ENCODE results near the gene KNSTRN. TPM values are rescaled to one million over a fixed set of nuclear protein-coding genes. Genes with fewer than 3 reads are reported as not detected.
A peak's percentile ranks its signal among the peaks of the same experiment; 100 is the strongest.

Gene KNSTRN
- total RNA-seq, 1 donor from 2014 or later: 18.1 TPM

GRCh38 chr15:40344631-40345120 lies 37.8 kb upstream of the KNSTRN start:
- peak; percentile 60 for ATAC-seq

GRCh38 chr15:40345225-40345866 lies 37.2 kb upstream of the KNSTRN start:
- DNase-seq: no peak
- H3K27ac ChIP-seq: no peak overlapping the region
- H3K27me3 ChIP-seq: no peaks in the 10 kb centered on the region
- no peak for TF ChIP-seq CTCF (IDR thresholded peaks at IDR 0.05)
- no peaks in the 10 kb centered on the region for H3K9me3 ChIP-seq
- ATAC-seq: no peak
- no peak overlapping the region for H3K4me3 ChIP-seq
- intact Hi-C loops (cut with DNase I): no loop called here
- H3K4me1 ChIP-seq: peaks cover 32% of the 10 kb centered on the region
- H3K36me3 ChIP-seq: no peaks in the 10 kb centered on the region

More at GRCh38 chr15:40344631-40345120, 37.8 kb upstream of the KNSTRN start:
- intact Hi-C loops (cut with DNase I): no loop called here
- Histone ChIP-seq H3K27ac (no peak overlapping the region), H3K4me1 (peaks cover 38% of the 10 kb centered on the region), H3K36me3 (no peaks in the 10 kb centered on the region), H3K9me3 (no peaks in the 10 kb centered on the region), H3K27me3 (no peaks in the 10 kb centered on the region), H3K4me3 (no peak overlapping the region)
- peak; percentile 82 for TF ChIP-seq CTCF (IDR thresholded peaks at IDR 0.05)
- DNase-seq: peak; percentile 80

GRCh38 chr15:40345867-40346578 lies 36.5 kb upstream of the KNSTRN start:
- peaks cover 27% of the 10 kb centered on the region for H3K4me1 ChIP-seq
- DNase-seq: peak; percentile 44
- intact Hi-C loops (cut with DNase I): no loop called here
- no peak for ATAC-seq
- H3K27me3 ChIP-seq: no peaks in the 10 kb centered on the region
- no peak overlapping the region for H3K27ac ChIP-seq
- no peak for TF ChIP-seq CTCF (IDR thresholded peaks at IDR 0.05)
- no peak overlapping the region for H3K4me3 ChIP-seq
- H3K9me3 ChIP-seq: no peaks in the 10 kb centered on the region
- H3K36me3 ChIP-seq: no peaks in the 10 kb centered on the region

- H3K36me3 ChIP-seq: no peaks in the 10 kb centered on the region
- no peak overlapping the region for H3K27ac ChIP-seq
- H3K9me3 ChIP-seq: no peaks in the 10 kb centered on the region
- intact Hi-C loops (cut with DNase I): no loop called here
- H3K4me3 ChIP-seq: no peak overlapping the region
- no peak for TF ChIP-seq CTCF (IDR thresholded peaks at IDR 0.05)
- peaks cover 19% of the 10 kb centered on the region for H3K4me1 ChIP-seq
- H3K27me3 ChIP-seq: no peaks in the 10 kb centered on the region
- DNase-seq: peak; percentile 51
- ATAC-seq: no peak
These were observed 35.7 kb upstream of the KNSTRN start for GRCh38 chr15:40346579-40347558.
